Stimulated activated CD8-positive, alpha-beta memory T cell treated with anti-CD3 and anti-CD28 coated beads, Interleukin-12 subunit alpha, Interleukin-12 subunit beta, amount 100 ng/mL, for 4 hours (primary cell): ENCODE results near the gene PGM5.
"Not testable (repeated sequence)": the region's sequence is repeated elsewhere in the genome, so short reads cannot be mapped to it uniquely, and the experiment has no call there.

Source experiments
- DNase-seq: peaks from one replicate; pipeline ENCODE4 v3.0.0-alpha.2; 2020; ENCODE audit warnings: low read depth

PGM5 gene

GRCh38 chr9:68377723-68378122 lies 21.3 kb downstream of the PGM5 start:
- DNase-seq = not testable (repeated sequence)

GRCh38 chr9:68383894-68384293 lies 27.5 kb downstream of the PGM5 start:
- DNase-seq = not testable (repeated sequence)

- DNase-seq = not testable (repeated sequence)
Measured at GRCh38 chr9:68389558-68389957, 33.1 kb downstream of the PGM5 start.

GRCh38 chr9:68390737-68391136 lies 34.3 kb downstream of the PGM5 start:
- DNase-seq = not testable (repeated sequence)

GRCh38 chr9:68396411-68397094 lies 40.1 kb downstream of the PGM5 start:
- DNase-seq = not testable (repeated sequence)

- DNase-seq = not testable (repeated sequence)
Measured at GRCh38 chr9:68397095-68397423, 40.6 kb downstream of the PGM5 start.

- not testable (repeated sequence) for DNase-seq
Measured at GRCh38 chr9:68397796-68398195, 41.4 kb downstream of the PGM5 start.

- DNase-seq = not testable (repeated sequence)
Measured at GRCh38 chr9:68398324-68398723, 41.9 kb downstream of the PGM5 start.

GRCh38 chr9:68404421-68405185 lies 48.2 kb downstream of the PGM5 start:
- not testable (repeated sequence) for DNase-seq

- DNase-seq = not testable (repeated sequence)
Measured at GRCh38 chr9:68411865-68412264, 55.5 kb downstream of the PGM5 start.

- not testable (repeated sequence) for DNase-seq
Measured at GRCh38 chr9:68412754-68413153, 56.3 kb downstream of the PGM5 start.

GRCh38 chr9:68415065-68415464 lies 58.7 kb downstream of the PGM5 start:
- not testable (repeated sequence) for DNase-seq

GRCh38 chr9:68416936-68417564 lies 60.6 kb downstream of the PGM5 start:
- DNase-seq = no peak

- DNase-seq = no peak
Measured at GRCh38 chr9:68417762-68418161, 61.4 kb downstream of the PGM5 start.

GRCh38 chr9:68418259-68418845 lies 61.9 kb downstream of the PGM5 start:
- no peak for DNase-seq

GRCh38 chr9:68419901-68420300 lies 63.5 kb downstream of the PGM5 start:
- no peak for DNase-seq

GRCh38 chr9:68426755-68427154 lies 70.3 kb downstream of the PGM5 start:
- no peak for DNase-seq

- no peak for DNase-seq
Measured at GRCh38 chr9:68427216-68427977, 71.0 kb downstream of the PGM5 start.

GRCh38 chr9:68428481-68428880 lies 72.1 kb downstream of the PGM5 start:
- no peak for DNase-seq

- no peak for DNase-seq
Measured at GRCh38 chr9:68429631-68430030, 73.2 kb downstream of the PGM5 start.

- no peak for DNase-seq
Measured at GRCh38 chr9:68431307-68431706, 74.9 kb downstream of the PGM5 start.

- no peak for DNase-seq
Measured at GRCh38 chr9:68433531-68434110, 77.2 kb downstream of the PGM5 start.
